ENCODE results near the gene VPS51.

Gene VPS51

DNA sequence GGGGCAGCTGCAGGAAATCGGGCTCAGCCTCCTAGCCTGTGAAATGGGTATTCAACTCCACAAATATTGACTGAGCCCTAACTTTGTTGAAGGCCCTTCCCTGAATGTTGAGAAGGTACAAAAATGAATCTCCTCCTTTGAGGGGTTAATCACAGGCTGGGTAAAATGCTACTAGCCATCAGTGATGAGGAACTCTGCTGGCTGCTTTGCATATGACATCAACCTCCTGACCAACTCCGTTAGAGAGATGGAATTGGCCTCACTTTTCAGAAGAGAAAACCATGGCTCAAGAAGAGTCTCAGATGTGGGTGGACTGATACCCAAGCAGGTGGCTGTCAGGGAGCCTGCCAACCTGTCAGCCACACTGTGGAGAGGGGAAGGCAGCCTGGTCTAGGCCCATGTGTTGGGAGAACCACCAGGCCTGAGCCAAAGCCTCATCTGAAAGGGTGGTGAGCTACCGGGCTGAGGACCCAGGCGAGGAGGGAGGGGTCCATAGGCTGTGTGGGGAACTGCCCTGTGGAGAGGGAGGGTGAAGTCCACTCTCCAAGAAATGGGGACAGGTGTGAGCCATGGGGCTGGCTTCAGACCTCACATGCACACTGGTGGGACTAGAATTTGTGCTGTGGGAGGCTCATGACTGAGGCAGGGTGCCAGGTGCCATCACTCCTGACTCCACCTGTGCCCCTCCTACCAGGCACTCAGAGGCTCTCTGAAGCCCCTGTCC lies 23.9 kb upstream of the VPS51 start:
- no peaks in the 10 kb centered on the region for H3K27me3 ChIP-seq (ENCODE audit: control insufficient read depth, insufficient read depth, low read length)
- H3K4me3 ChIP-seq (ENCODE audit: low read length): no peak overlapping the region
- no CpG with 5 or more reads among the region's 4 CpGs for WGBS (ENCODE audit: insufficient coverage, insufficient read length)
- no peak overlapping the region for H3K27ac ChIP-seq (ENCODE audit: low read length)
- no peak for DNase-seq (ENCODE audit: low read depth, low spot score)
- peaks cover 1% of the 10 kb centered on the region; the same call in 1 of the 2 replicates for H3K4me1 ChIP-seq (ENCODE audit: control insufficient read depth, insufficient read depth, low read length)
- H3K36me3 ChIP-seq (ENCODE audit: control insufficient read depth, insufficient read depth, low read length): no peaks in the 10 kb centered on the region
- no peaks in the 10 kb centered on the region for H3K9me3 ChIP-seq (ENCODE audit: control insufficient read depth, insufficient read depth, low read length)

DNA sequence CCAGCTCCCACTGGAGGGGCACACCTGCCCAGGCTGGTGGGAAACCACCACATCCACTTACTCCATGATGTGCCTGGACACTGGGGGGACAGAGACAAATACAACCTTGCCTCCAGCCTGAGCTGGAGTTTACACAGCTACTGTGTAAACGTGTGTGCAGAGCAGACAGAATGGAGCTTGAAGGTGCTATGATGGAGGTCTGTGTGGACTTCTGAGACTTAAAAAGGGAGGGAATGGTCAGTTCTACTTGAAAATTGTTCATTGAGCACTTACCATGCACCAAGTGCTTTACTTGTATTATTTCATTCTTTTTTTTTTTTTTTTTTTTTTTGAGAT lies 23.4 kb upstream of the VPS51 start:
- Histone ChIP-seq H3K4me3 (ENCODE audit: low read length) (no peak overlapping the region), H3K27ac (ENCODE audit: low read length) (no peak overlapping the region), H3K9me3 (ENCODE audit: control insufficient read depth, insufficient read depth, low read length) (no peaks in the 10 kb centered on the region), H3K36me3 (ENCODE audit: control insufficient read depth, insufficient read depth, low read length) (0 out of 2 replicates have a peak, but pooled peaks cover 3% of the 10 kb centered on the region), H3K27me3 (ENCODE audit: control insufficient read depth, insufficient read depth, low read length) (no peaks in the 10 kb centered on the region), H3K4me1 (ENCODE audit: control insufficient read depth, insufficient read depth, low read length) (no peaks in the 10 kb centered on the region)
- no peak for DNase-seq (ENCODE audit: low read depth, low spot score)
- no CpG with 5 or more reads among the region's 1 CpG for WGBS (ENCODE audit: insufficient coverage, insufficient read length)

DNA sequence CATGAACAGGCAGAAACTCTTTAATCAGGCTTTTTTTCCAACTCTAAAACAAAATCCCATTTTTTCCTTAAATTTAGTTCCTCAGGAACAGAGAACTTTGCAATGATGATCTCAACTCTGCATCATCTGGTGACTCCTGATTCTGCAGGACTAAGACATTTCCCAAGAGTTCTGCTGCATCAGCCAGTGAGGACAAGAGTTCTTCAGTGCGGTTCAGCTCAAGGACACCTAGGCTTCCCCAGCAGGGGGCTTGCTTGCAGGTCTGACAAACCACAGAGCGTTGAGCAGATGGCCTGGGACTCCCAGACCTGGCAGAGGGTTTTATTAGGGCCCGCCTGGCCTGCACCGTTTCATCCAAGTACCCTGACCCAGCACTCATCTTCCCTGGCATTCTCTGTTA lies 18.6 kb upstream of the VPS51 start:
- Histone ChIP-seq H3K27ac (ENCODE audit: low read length) (no peak overlapping the region), H3K4me1 (ENCODE audit: control insufficient read depth, insufficient read depth, low read length) (no peaks in the 10 kb centered on the region), H3K4me3 (ENCODE audit: low read length) (no peak overlapping the region), H3K9me3 (ENCODE audit: control insufficient read depth, insufficient read depth, low read length) (no peaks in the 10 kb centered on the region), H3K27me3 (ENCODE audit: control insufficient read depth, insufficient read depth, low read length) (no peaks in the 10 kb centered on the region), H3K36me3 (ENCODE audit: control insufficient read depth, insufficient read depth, low read length) (peaks cover 18% of the 10 kb centered on the region)
- no peak for DNase-seq (ENCODE audit: low read depth, low spot score)
- no CpG with 5 or more reads among the region's 4 CpGs for WGBS (ENCODE audit: insufficient coverage, insufficient read length)

DNA sequence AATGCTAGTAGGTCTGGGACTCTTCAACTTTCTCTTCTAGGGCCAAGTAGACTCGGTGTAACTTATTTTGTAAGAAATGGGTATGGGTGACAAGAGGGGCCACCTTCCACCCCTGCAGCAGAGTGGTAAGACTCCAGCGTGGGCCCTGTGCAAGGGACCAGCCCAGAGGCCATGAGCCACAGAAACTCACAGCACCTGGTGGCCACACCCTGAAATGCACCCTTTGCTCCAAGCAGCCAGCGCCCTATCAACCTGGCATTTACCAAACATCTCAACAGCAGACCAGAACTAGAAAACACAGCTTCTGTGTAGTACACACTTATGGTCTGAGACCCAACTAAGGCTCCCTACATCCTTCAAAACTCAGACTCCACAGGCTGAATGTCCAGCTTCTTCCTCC lies 17.9 kb upstream of the VPS51 start:
- no peak overlapping the region for H3K4me3 ChIP-seq (ENCODE audit: low read length)

DNA sequence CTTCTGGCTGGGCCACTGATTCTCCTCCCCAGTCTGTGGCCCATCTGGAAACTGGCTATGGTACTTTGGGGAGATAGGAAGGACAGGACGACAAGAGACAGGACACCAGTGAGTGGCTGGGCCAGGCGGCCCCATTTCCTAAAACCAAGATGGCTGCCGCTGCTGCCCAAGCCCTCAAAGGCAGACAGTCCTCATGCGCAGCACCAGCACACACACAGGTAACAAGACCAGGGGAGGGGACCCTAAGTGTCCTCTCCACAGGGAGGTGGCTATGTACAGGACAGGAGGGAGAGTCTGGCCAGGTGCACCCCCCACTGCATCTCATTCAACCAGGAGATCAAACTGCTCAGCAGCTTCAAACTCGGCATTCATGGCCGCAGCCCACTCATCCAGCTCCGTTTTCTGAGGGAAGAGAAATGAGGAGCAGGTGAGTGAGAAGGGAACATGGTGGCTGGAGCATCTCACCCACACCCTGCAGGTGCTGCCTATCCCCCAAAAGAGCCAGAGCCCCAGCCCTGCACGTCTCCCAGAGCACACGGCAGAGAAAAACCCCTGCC lies 17.1 kb upstream of the VPS51 start:
- Histone ChIP-seq H3K27me3 (ENCODE audit: control insufficient read depth, insufficient read depth, low read length) (no peaks in the 10 kb centered on the region), H3K36me3 (ENCODE audit: control insufficient read depth, insufficient read depth, low read length) (peaks cover 18% of the 10 kb centered on the region), H3K4me1 (ENCODE audit: control insufficient read depth, insufficient read depth, low read length) (no peaks in the 10 kb centered on the region), H3K9me3 (ENCODE audit: control insufficient read depth, insufficient read depth, low read length) (no peaks in the 10 kb centered on the region), H3K27ac (ENCODE audit: low read length) (no peak overlapping the region), H3K4me3 (ENCODE audit: low read length) (no peak overlapping the region)
- WGBS (ENCODE audit: insufficient coverage, insufficient read length): no CpG with 5 or more reads among the region's 9 CpGs
- DNase-seq (ENCODE audit: low read depth, low spot score): no peak

More for the DNA sequence above, 17.9 kb upstream of the VPS51 start:
- peak; percentile 33 for DNase-seq (ENCODE audit: low read depth, low spot score)
- Histone ChIP-seq H3K27me3 (ENCODE audit: control insufficient read depth, insufficient read depth, low read length) (no peaks in the 10 kb centered on the region), H3K36me3 (ENCODE audit: control insufficient read depth, insufficient read depth, low read length) (peaks cover 18% of the 10 kb centered on the region), H3K9me3 (ENCODE audit: control insufficient read depth, insufficient read depth, low read length) (no peaks in the 10 kb centered on the region), H3K27ac (ENCODE audit: low read length) (no peak overlapping the region), H3K4me1 (ENCODE audit: control insufficient read depth, insufficient read depth, low read length) (no peaks in the 10 kb centered on the region)
- no CpG with 5 or more reads among the region's 3 CpGs for whole genome bisulfite sequencing (ENCODE audit: insufficient coverage, insufficient read length)

DNA sequence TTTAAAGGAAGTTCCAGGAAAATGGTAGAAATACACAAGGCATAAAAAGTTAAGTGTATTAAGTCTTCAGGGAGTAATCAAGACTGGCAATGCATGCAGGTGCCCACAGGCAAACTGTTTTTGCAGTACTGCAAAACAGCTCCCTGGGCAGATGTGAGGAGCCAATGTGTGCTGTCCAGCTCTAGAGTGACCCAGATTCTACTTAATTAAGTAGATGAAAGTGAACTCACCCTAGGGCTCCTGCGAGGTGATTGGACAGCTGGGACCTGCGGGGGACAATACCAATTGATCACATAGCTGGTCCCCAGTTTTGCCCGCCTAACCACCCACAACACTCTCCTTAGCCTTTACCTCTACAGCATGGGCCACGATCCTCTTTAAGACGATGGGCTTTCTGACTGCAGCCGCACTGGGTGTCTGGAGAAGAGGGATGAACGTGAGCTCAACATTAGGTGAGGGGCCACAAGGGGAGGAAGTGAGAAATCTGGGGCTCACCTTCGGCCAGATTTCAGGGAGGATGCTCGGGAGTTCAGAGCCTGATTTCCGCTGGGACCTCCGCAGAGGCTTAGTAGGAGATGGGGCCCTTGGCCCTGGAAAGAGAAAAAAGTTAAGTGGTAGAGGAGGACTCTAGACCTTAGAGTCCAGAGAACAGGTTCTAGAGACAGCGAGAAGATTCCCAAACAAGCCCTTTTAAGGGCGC lies 12.7 kb upstream of the VPS51 start:
- Histone ChIP-seq H3K4me1 (ENCODE audit: control insufficient read depth, insufficient read depth, low read length) (no peaks in the 10 kb centered on the region), H3K4me3 (ENCODE audit: low read length) (peak overlapping the region; percentile 94), H3K36me3 (ENCODE audit: control insufficient read depth, insufficient read depth, low read length) (peaks cover 23% of the 10 kb centered on the region), H3K27ac (ENCODE audit: low read length) (no peak overlapping the region), H3K9me3 (ENCODE audit: control insufficient read depth, insufficient read depth, low read length) (no peaks in the 10 kb centered on the region), H3K27me3 (ENCODE audit: control insufficient read depth, insufficient read depth, low read length) (no peaks in the 10 kb centered on the region)
- no peak for DNase-seq (ENCODE audit: low read depth, low spot score)
- no CpG with 5 or more reads among the region's 13 CpGs for WGBS (ENCODE audit: insufficient coverage, insufficient read length)

DNA sequence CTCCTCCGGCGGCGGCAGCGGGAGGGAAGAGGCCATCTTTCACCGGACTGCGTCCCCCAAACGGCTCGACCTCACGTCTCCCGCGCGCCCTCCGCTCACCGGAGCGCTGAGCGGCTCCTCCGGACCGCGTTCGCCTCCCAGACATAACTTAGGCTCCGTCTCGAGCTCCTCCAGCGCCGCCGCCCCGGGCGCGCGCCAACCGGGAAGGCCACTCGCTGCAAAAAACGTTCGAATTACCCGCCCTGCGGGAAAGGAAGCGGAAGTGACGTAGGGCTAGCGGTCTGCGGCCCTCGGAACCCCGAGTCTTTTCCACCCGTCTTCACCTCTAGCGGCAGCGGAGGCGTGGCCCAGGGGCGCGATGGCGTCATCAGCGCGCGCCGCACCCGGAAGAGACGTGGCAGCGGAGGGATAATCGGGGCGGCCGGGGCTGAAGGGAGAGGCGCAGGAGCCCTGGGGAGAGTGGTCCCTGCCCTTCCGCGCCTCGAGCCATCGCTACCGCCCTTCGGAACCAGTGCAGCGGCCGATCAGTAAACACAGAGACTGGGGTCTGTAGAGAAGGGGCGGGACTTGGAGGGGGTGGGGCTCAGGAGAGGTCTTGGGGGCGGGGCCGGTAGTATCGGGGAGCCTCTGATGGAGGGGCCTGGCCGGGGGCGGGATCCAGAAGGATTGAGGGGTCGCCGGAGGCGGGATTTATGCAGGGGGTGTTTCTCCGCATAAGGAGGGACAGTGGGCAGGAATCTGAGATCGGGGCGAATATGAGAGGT lies 12.0 kb upstream of the VPS51 start, which contains the start of the genes CDCA5 and ZFPL1:
Gene CDCA5, minus strand, starts transcription at position 207 of the 764 bp plus-strand sequence. Its CDS starts 62 bp downstream, at position 145.
Gene ZFPL1, plus strand, starts transcription at position 389 of the 764 bp plus-strand sequence. CDS start 477 bp downstream, outside the sequence.
- peaks cover 19% of the 10 kb centered on the region for H3K36me3 ChIP-seq (ENCODE audit: control insufficient read depth, insufficient read depth, low read length)
- no CpG with 5 or more reads among the region's 79 CpGs for WGBS (ENCODE audit: insufficient coverage, insufficient read length)
- H3K27ac ChIP-seq (ENCODE audit: low read length): no peak within 1 kb of the TSS
- H3K4me3 ChIP-seq (ENCODE audit: low read length): peak within 1 kb of the TSS; percentile 94
- H3K27me3 ChIP-seq (ENCODE audit: control insufficient read depth, insufficient read depth, low read length): no peaks in the 10 kb centered on the region
- H3K4me1 ChIP-seq (ENCODE audit: control insufficient read depth, insufficient read depth, low read length): no peaks in the 10 kb centered on the region
- H3K9me3 ChIP-seq (ENCODE audit: control insufficient read depth, insufficient read depth, low read length): no peaks in the 10 kb centered on the region
- DNase-seq (ENCODE audit: low read depth, low spot score): peak; percentile 89

DNA sequence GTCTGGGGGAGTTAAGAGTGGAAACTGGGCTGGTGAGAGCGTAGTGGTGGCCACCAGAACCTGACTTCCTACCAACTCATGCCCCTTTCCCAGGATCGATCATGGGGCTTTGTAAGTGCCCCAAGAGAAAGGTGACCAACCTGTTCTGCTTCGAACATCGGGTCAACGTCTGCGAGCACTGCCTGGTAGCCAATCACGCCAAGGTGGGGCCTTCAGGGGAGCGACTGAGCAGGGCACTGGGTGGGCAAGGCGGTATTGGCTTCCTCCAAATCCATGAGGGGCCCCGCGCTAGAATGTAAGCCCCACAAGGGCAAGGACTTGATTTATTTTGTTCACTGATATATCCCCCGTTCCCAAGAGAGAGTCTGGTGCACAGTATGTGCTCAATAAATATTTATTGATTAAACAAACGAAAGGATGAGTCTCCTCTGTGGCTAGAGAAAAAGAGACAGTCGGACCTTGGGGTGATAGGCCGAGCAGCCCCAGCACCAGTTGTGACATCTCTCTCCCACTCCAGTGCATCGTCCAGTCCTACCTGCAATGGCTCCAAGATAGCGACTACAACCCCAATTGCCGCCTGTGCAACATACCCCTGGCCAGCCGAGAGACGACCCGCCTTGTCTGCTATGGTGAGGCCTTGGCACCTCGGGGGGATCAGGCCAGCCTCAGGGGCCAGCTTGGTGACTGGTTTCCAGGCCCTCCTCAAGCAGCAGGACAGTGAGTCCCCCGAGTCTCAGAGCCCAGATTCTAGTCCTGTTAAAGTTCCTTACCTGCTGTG lies 11.2 kb upstream of the VPS51 start:
- DNase-seq (ENCODE audit: low read depth, low spot score): no peak
- Histone ChIP-seq H3K4me3 (ENCODE audit: low read length) (peak overlapping the region; percentile 94), H3K4me1 (ENCODE audit: control insufficient read depth, insufficient read depth, low read length) (no peaks in the 10 kb centered on the region), H3K36me3 (ENCODE audit: control insufficient read depth, insufficient read depth, low read length) (peaks cover 17% of the 10 kb centered on the region), H3K27me3 (ENCODE audit: control insufficient read depth, insufficient read depth, low read length) (no peaks in the 10 kb centered on the region), H3K27ac (ENCODE audit: low read length) (no peak overlapping the region), H3K9me3 (ENCODE audit: control insufficient read depth, insufficient read depth, low read length) (no peaks in the 10 kb centered on the region)
- no CpG with 5 or more reads among the region's 23 CpGs for WGBS (ENCODE audit: insufficient coverage, insufficient read length)

DNA sequence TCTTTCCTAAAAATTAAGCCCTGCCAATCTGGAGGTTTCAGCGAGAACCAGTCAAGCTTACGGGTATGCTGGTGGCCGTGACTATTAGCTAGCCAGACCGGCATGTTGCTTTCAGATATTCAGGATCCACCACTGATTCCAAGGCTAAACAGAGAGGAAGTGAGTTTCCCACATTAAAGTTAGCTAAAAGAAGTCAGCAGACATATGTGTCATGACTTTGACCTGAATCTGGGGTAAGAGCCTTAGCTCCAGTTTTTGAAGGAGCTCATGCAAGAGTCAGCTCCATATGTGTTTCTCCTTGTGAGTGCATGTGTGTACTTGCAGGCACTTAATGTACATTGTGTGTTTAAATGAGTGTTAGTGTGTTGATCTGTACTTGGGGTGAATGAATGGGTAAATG lies 10.6 kb upstream of the VPS51 start:
- no peaks in the 10 kb centered on the region for H3K9me3 ChIP-seq (ENCODE audit: control insufficient read depth, insufficient read depth, low read length)
- peaks cover 15% of the 10 kb centered on the region for H3K36me3 ChIP-seq (ENCODE audit: control insufficient read depth, insufficient read depth, low read length)
- no peak overlapping the region for H3K27ac ChIP-seq (ENCODE audit: low read length)
- no peak for DNase-seq (ENCODE audit: low read depth, low spot score)
- no CpG with 5 or more reads among the region's 4 CpGs for WGBS (ENCODE audit: insufficient coverage, insufficient read length)
- H3K27me3 ChIP-seq (ENCODE audit: control insufficient read depth, insufficient read depth, low read length): no peaks in the 10 kb centered on the region
- no peak overlapping the region for H3K4me3 ChIP-seq (ENCODE audit: low read length)
- H3K4me1 ChIP-seq (ENCODE audit: control insufficient read depth, insufficient read depth, low read length): no peaks in the 10 kb centered on the region

Data from iPS DF 6.9 (cell line).